GM19351 (cell line): ENCODE measurements around the gene PDGFRA.
A peak's percentile ranks its signal among the peaks of the same experiment; 100 is the strongest.
"Not testable (repeated sequence)": the region's sequence is repeated elsewhere in the genome, so short reads cannot be mapped to it uniquely, and the experiment has no call there.

Source experiments
- ATAC-seq: cut with Tn5 transposase; IDR thresholded peaks from one replicate; pipeline ENCODE4 v1.9.1; 2021; ENCODE audit warnings: mild to moderate bottlenecking, moderate library complexity; ENCODE audit not compliant: unreplicated experiment

Gene PDGFRA

GRCh38 chr4:54227256-54228055 lies 1.6 kb upstream of the PDGFRA start:
- no peak for ATAC-seq

- ATAC-seq, result peak; percentile 58
Observed at GRCh38 chr4:54228056-54228527, 1.0 kb upstream of the PDGFRA start.

GRCh38 chr4:54228546-54228945 lies 547 bp upstream of the PDGFRA start:
- no peak for ATAC-seq

GRCh38 chr4:54229631-54230483 lies 764 bp downstream of the PDGFRA start:
- ATAC-seq, result no peak

GRCh38 chr4:54230484-54231418 lies 1.7 kb downstream of the PDGFRA start:
- ATAC-seq, result no peak

- ATAC-seq, result no peak
Observed at GRCh38 chr4:54231419-54231767, 2.3 kb downstream of the PDGFRA start.

- no peak for ATAC-seq
Observed at GRCh38 chr4:54231768-54232688, 2.9 kb downstream of the PDGFRA start.

- ATAC-seq, result peak; percentile 86
Observed at GRCh38 chr4:54233277-54233696, 4.2 kb downstream of the PDGFRA start.

GRCh38 chr4:54233697-54234496 lies 4.8 kb downstream of the PDGFRA start:
- peak; percentile 46 for ATAC-seq

- no peak for ATAC-seq
Observed at GRCh38 chr4:54234497-54235205, 5.6 kb downstream of the PDGFRA start.

- ATAC-seq, result not testable (repeated sequence)
Observed at GRCh38 chr4:54236316-54236715, 7.2 kb downstream of the PDGFRA start.

GRCh38 chr4:54237770-54238169 lies 8.7 kb downstream of the PDGFRA start:
- ATAC-seq, result no peak

- no peak for ATAC-seq
Observed at GRCh38 chr4:54238389-54238788, 9.3 kb downstream of the PDGFRA start.

- not testable (repeated sequence) for ATAC-seq
Observed at GRCh38 chr4:54241268-54241823, 12.3 kb downstream of the PDGFRA start.

GRCh38 chr4:54243541-54243940 lies 14.4 kb downstream of the PDGFRA start:
- ATAC-seq, result not testable (repeated sequence)

GRCh38 chr4:54252312-54252711 lies 23.2 kb downstream of the PDGFRA start:
- not testable (repeated sequence) for ATAC-seq

- no peak for ATAC-seq
Observed at GRCh38 chr4:54254116-54254914, 25.2 kb downstream of the PDGFRA start.
